Gastrocnemius medialis (tissue), 4 donors: Measurements from ENCODE around the gene CEP70. TPM values are rescaled to one million over a fixed set of nuclear protein-coding genes. Genes with fewer than 3 reads are reported as not detected.

Experiments used
- ATAC-seq, 2 donors: fragments of 150-250 bp; one replicate each; pipeline ENCODE4 v1.9.1; 2016
- DNase-seq, 2 donors: peaks; one replicate each; pipeline ENCODE4 v3.0.0-alpha.2; 2019
- H3K27ac ChIP-seq, 4 donors: fragments of 200-600 bp; sonication (generic); 1 replicate in 1 of 4; 2 replicates in 3 of 4; pipeline ENCODE4 v1.5.1; 2016 to 2018; ENCODE audit warnings: mild to moderate bottlenecking in 2 of 4, moderate library complexity in 1 of 4
- H3K27me3 ChIP-seq, 3 donors: fragments of 200-600 bp; sonication (generic) in 2 of 3; 1 replicate in 1 of 3; 2 replicates in 2 of 3; pipeline versions ENCODE4 v1.5.1 to v1.6.0; 2016 to 2019; ENCODE audit warnings: mild to moderate bottlenecking in 1 of 3, moderate library complexity in 1 of 3
- H3K36me3 ChIP-seq, 2 donors: fragments of 200-600 bp; sonication (generic) in 1 of 2; one replicate each; pipeline ENCODE4 v1.5.1; 2017 to 2018
- H3K4me1 ChIP-seq, 2 donors: fragments of 200-600 bp; sonication (generic) in 1 of 2; one replicate each; pipeline ENCODE4 v1.5.1; 2016 to 2017; ENCODE audit warnings: mild to moderate bottlenecking in 2 of 2
- H3K4me3 ChIP-seq, 4 donors: fragments of 200-600 bp; sonication (generic) in 3 of 4; 1 replicate in 1 of 4; 2 replicates in 3 of 4; pipeline ENCODE4 v1.5.1; 2016 to 2019; ENCODE audit warnings: mild to moderate bottlenecking in 2 of 4
- H3K9me3 ChIP-seq, 3 donors: fragments of 200-600 bp; sonication (generic) in 2 of 3; 1 replicate in 1 of 3; 2 replicates in 2 of 3; pipeline ENCODE4 v1.5.1; 2016 to 2019
- CTCF ChIP-seq, 5 experiments: fragments of 450-650 bp in 3 of 5; fragments of 200-600 bp in 2 of 5; sonication (generic) in 2 of 5; IDR thresholded peaks in 4 of 5; conservative IDR thresholded peaks in 1 of 5; 1 replicate in 4 of 5; 2 replicates in 1 of 5; pipeline ENCODE4 v1.5.1; 2016 to 2019; ENCODE audit warnings: antibody characterized with exemption in 5 of 5, mild to moderate bottlenecking in 3 of 5, moderate library complexity in 3 of 5
- POLR2A ChIP-seq, 2 donors: fragments of 450-650 bp; IDR thresholded peaks; one replicate each; pipeline ENCODE4 v1.6.1; 2017; ENCODE audit warnings: antibody characterized with exemption in 2 of 2, mild to moderate bottlenecking in 2 of 2, moderate library complexity in 2 of 2
- in situ Hi-C, 4 donors: fragments of 200-750 bp; cut with MboI; loops; one replicate each; pipeline versions ENCODE4 v1.15.0 to v1.8.0; 2017; ENCODE audit warnings: low sequenced_read_pairs in 4 of 4
- intact Hi-C: fragments of 100-400 bp; cut with DNase I; formaldehyde crosslinking; loops from one replicate; pipeline ENCODE4 v1.15.1; 2023; ENCODE audit warnings: low total_unique reads
- total RNA-seq, 4 donors: library from RNA; depleted of rRNA; stranded (reverse); fragments of >200 nt; gene quantifications; one replicate each; pipeline versions ENCODE4 v1.1.0 to v1.2.3, GENCODE V29; 2016

CEP70 gene
- total RNA-seq, 4 donors from 2014 or later, result 9.8 to 17.4 (median 12.3) TPM

- DNase-seq (no peak), ATAC-seq (no peak)
- in situ Hi-C loops, result no loop called here
- Histone ChIP-seq H3K27me3 (no peaks in the 10 kb centered on the region), H3K36me3 (no peaks in the 10 kb centered on the region), H3K4me1 (peaks cover 12 to 26% of the 10 kb centered on the region in 2 donors), H3K4me3 (no peak overlapping the region), H3K27ac (no peak overlapping the region), H3K9me3 (no peaks in the 10 kb centered on the region)
- TF ChIP-seq CTCF (IDR thresholded peaks at IDR 0.05 in 4 of 5, conservative IDR thresholded peaks at IDR 0.05 in 1 of 5) (no peak), POLR2A (IDR thresholded peaks at IDR 0.05) (no peak)
- intact Hi-C loops, result no loop called here
These were observed 129.6 kb downstream of the CEP70 start for GRCh38 chr3:138464491-138464860.

GRCh38 chr3:138463724-138464490 is 130.2 kb downstream of the CEP70 start:
- TF ChIP-seq CTCF (IDR thresholded peaks at IDR 0.05 in 4 of 5, conservative IDR thresholded peaks at IDR 0.05 in 1 of 5) (no peak), POLR2A (IDR thresholded peaks at IDR 0.05) (no peak)

GRCh38 chr3:138461896-138462295 is 132.2 kb downstream of the CEP70 start:
- no peak for DNase-seq
- Histone ChIP-seq H3K27ac (no peak overlapping the region), H3K27me3 (no peaks in the 10 kb centered on the region), H3K9me3 (no peaks in the 10 kb centered on the region), H3K4me1 (peaks cover 7 to 19% of the 10 kb centered on the region in 2 donors), H3K4me3 (no peak overlapping the region), H3K36me3 (no peaks in the 10 kb centered on the region)
- ATAC-seq, result no peak
- in situ Hi-C loops (no loop called here), intact Hi-C loops (no loop called here)
- TF ChIP-seq POLR2A (IDR thresholded peaks at IDR 0.05) (no peak), CTCF (IDR thresholded peaks at IDR 0.05 in 4 of 5, conservative IDR thresholded peaks at IDR 0.05 in 1 of 5) (no peak)

More at GRCh38 chr3:138463724-138464490, 130.2 kb downstream of the CEP70 start:
- H3K36me3 ChIP-seq, result no peaks in the 10 kb centered on the region
- in situ Hi-C loops (no loop called here), intact Hi-C loops (no loop called here)
- no peak overlapping the region for H3K27ac ChIP-seq
- no peaks in the 10 kb centered on the region for H3K27me3 ChIP-seq
- no peak for DNase-seq
- peaks cover 6 to 20% of the 10 kb centered on the region in 2 donors for H3K4me1 ChIP-seq
- H3K9me3 ChIP-seq, result no peaks in the 10 kb centered on the region
- no peak for ATAC-seq
- H3K4me3 ChIP-seq, result no peak overlapping the region

- TF ChIP-seq CTCF (IDR thresholded peaks at IDR 0.05 in 4 of 5, conservative IDR thresholded peaks at IDR 0.05 in 1 of 5) (no peak), POLR2A (IDR thresholded peaks at IDR 0.05) (no peak)
- in situ Hi-C loops, result no loop called here
- DNase-seq, result no peak
- H3K4me3 ChIP-seq, result no peak overlapping the region
- no peak overlapping the region for H3K27ac ChIP-seq
- no peaks in the 10 kb centered on the region for H3K27me3 ChIP-seq
- H3K36me3 ChIP-seq, result no peaks in the 10 kb centered on the region
- intact Hi-C loops, result no loop called here
- no peak for ATAC-seq
- no peaks in the 10 kb centered on the region for H3K9me3 ChIP-seq
- H3K4me1 ChIP-seq, result peaks cover 8 to 15% of the 10 kb centered on the region in 2 donors
These were observed 132.8 kb downstream of the CEP70 start for GRCh38 chr3:138461246-138461645.
